IMR-90 (cell line): ENCODE results near the gene PRAF2. TPM values are rescaled to one million over a fixed set of nuclear protein-coding genes. Genes with fewer than 3 reads are reported as not detected.

Experiments
- ATAC-seq: fragments of 200-7000 bp; cut with Tn5 transposase; 2 replicates; pipeline ENCODE4 v1.9.1; 2020; ENCODE audit warnings: low read depth, mild to moderate bottlenecking, moderate library complexity
- BruUV-seq: library from RNA; stranded (reverse); fragments of 400-500 nt; replicated peaks from 2 replicates; lab custom pipeline; 2021; lab: Mats Ljungman, UMichigan
- CTCF ChIA-PET: fragments of 300-600 bp; formaldehyde crosslinking; extraction: SDS; loops from one replicate; lab custom pipeline; 2021; ENCODE audit warnings: antibody characterized with exemption; lab: Yijun Ruan, JAX
- POLR2A ChIA-PET: fragments of 300-600 bp; sonication (Branson Sonifier 250); formaldehyde crosslinking; loops from one replicate; lab custom pipeline; 2022; ENCODE audit warnings: antibody characterized with exemption; ENCODE audit not compliant: unreplicated experiment; lab: Charles Lee
- DNase-seq: peaks from one replicate; pipeline ENCODE4 v3.0.0; 2013
- H2AFZ ChIP-seq: replicated peaks from 2 replicates; pipeline ENCODE3; 2013; ENCODE audit warnings: low read length, mild to moderate bottlenecking; ENCODE audit not compliant: poor library complexity
- H2AK5ac ChIP-seq: 2 replicates; pipeline ENCODE4 v1.6.1; 2013; ENCODE audit warnings: low read depth, low read length, inconsistent platforms
- H2AK9ac ChIP-seq: replicated peaks from 2 replicates; pipeline ENCODE3; 2013; ENCODE audit warnings: mild to moderate bottlenecking, low read depth, low read length, moderate library complexity; ENCODE audit not compliant: poor library complexity
- H2BK120ac ChIP-seq: 2 replicates; pipeline ENCODE4 v1.6.1; 2013; ENCODE audit warnings: low read depth, low read length, inconsistent platforms
- H2BK15ac ChIP-seq: 3 replicates; pipeline ENCODE4 v1.6.1; 2013; ENCODE audit warnings: low read depth, low read length, inconsistent platforms
- H2BK20ac ChIP-seq: 2 replicates; pipeline ENCODE4 v1.6.1; 2013; ENCODE audit warnings: low read depth, mild to moderate bottlenecking, inconsistent platforms, low read length, moderate library complexity
- H2BK5ac ChIP-seq: 2 replicates; pipeline ENCODE4 v1.6.1; 2013; ENCODE audit warnings: mild to moderate bottlenecking, low read depth, low read length, inconsistent platforms; ENCODE audit not compliant: poor library complexity, severe bottlenecking
- H3K14ac ChIP-seq: replicated peaks from 2 replicates; pipeline ENCODE4 v1.6.1; 2013; ENCODE audit warnings: low read depth, low read length, inconsistent platforms
- H3K18ac ChIP-seq: 2 replicates; pipeline ENCODE4 v1.6.1; 2013; ENCODE audit warnings: low read depth, low read length, control low read depth
- H3K23ac ChIP-seq: 2 replicates; pipeline ENCODE4 v1.6.1; 2013; ENCODE audit warnings: low read depth, low read length, inconsistent platforms
- H3K27ac ChIP-seq: 2 replicates; pipeline ENCODE4 v1.5.1; 2013; ENCODE audit warnings: mild to moderate bottlenecking, control low read depth, low read length; ENCODE audit not compliant: insufficient read depth
- H3K27me3 ChIP-seq: 2 replicates; pipeline ENCODE4 v1.6.1; 2013; ENCODE audit warnings: low read length; ENCODE audit not compliant: control insufficient read depth, insufficient read depth
- H3K36me3 ChIP-seq: 2 replicates; pipeline ENCODE4 v1.6.1; 2013; ENCODE audit warnings: low read length, mixed read lengths; ENCODE audit not compliant: control insufficient read depth, insufficient read depth
- H3K4ac ChIP-seq: 2 replicates; pipeline ENCODE4 v1.6.1; 2013; ENCODE audit warnings: low read depth, low read length, inconsistent platforms
- H3K4me1 ChIP-seq: 2 replicates; pipeline ENCODE4 v1.6.1; 2013; ENCODE audit warnings: low read length, mixed read lengths; ENCODE audit not compliant: control insufficient read depth, insufficient read depth
- H3K4me2 ChIP-seq: 2 replicates; pipeline ENCODE4 v1.6.1; 2013; ENCODE audit warnings: low read depth, mild to moderate bottlenecking, control low read depth, low read length, moderate library complexity
- H3K4me3 ChIP-seq: 2 replicates; pipeline ENCODE4 v1.5.1; 2013; ENCODE audit warnings: low read depth, mild to moderate bottlenecking, control low read depth, low read length, moderate library complexity; ENCODE audit not compliant: insufficient read depth
- H3K56ac ChIP-seq: 2 replicates; pipeline ENCODE4 v1.6.1; 2013; ENCODE audit warnings: low read length, inconsistent platforms; ENCODE audit not compliant: insufficient read depth; ENCODE audit errors: extremely low read depth
- H3K79me1 ChIP-seq, 2 experiments: 2 replicates each; pipeline ENCODE4 v1.6.1; 2013; ENCODE audit warnings: low read length in 2 of 2, inconsistent platforms in 1 of 2, low read depth in 1 of 2
- H3K9ac ChIP-seq: 2 replicates; pipeline ENCODE4 v1.6.1; 2013; ENCODE audit warnings: low read depth, low read length, control low read depth
- H3K9me1 ChIP-seq: 2 replicates; pipeline ENCODE4 v1.6.1; 2013; ENCODE audit warnings: low read length, inconsistent platforms; ENCODE audit not compliant: insufficient read depth
- H3K9me3 ChIP-seq: 2 replicates; pipeline ENCODE4 v1.6.1; 2013; ENCODE audit warnings: low read length; ENCODE audit not compliant: control insufficient read depth, insufficient read depth
- H4K20me1 ChIP-seq: 2 replicates; pipeline ENCODE4 v1.6.1; 2013; ENCODE audit warnings: low read length, inconsistent platforms; ENCODE audit not compliant: insufficient read depth
- H4K5ac ChIP-seq: 2 replicates; pipeline ENCODE4 v1.6.1; 2013; ENCODE audit warnings: mild to moderate bottlenecking, low read depth, low read length, control low read depth
- H4K8ac ChIP-seq, 2 experiments: 2 replicates each; pipeline ENCODE4 v1.6.1; 2013; ENCODE audit warnings: low read depth in 2 of 2, low read length in 2 of 2, control low read depth in 1 of 2, inconsistent platforms in 1 of 2
- H4K91ac ChIP-seq: 2 replicates; pipeline ENCODE4 v1.6.1; 2013; ENCODE audit warnings: low read depth, low read length, inconsistent platforms; ENCODE audit not compliant: insufficient read depth
- CEBPB ChIP-seq: IDR thresholded peaks from 2 replicates; pipeline ENCODE4 v1.6.1; 2012; ENCODE audit warnings: low read depth, low read length, improper control_type of control experiment
- MAZ ChIP-seq: IDR thresholded peaks from 2 replicates; pipeline ENCODE4 v1.6.1; 2012; ENCODE audit warnings: low read depth, mild to moderate bottlenecking, low read length, improper control_type of control experiment, moderate library complexity, borderline replicate concordance
- MXI1 ChIP-seq: IDR thresholded peaks from 2 replicates; pipeline ENCODE4 v1.6.1; 2012; ENCODE audit warnings: low read depth, mild to moderate bottlenecking, low read length, moderate library complexity, borderline replicate concordance
- SMC3 ChIP-seq: fragments of 150-350 bp; IDR thresholded peaks from 2 replicates; pipeline ENCODE4 v1.6.1; 2016; ENCODE audit warnings: low read depth, mild to moderate bottlenecking, antibody characterized with exemption, low read length, moderate library complexity
- WGBS, 2 experiments: methylation state at CpG; one replicate each; pipeline versions ENCODE4 v1.1.5 to v1.1.7; 2013; ENCODE audit warnings: missing lambda C conversion rate in 2 of 2; ENCODE audit not compliant: insufficient read length in 1 of 2; ENCODE audit errors: extremely low coverage in 2 of 2; 5-methylcytosine and 5-hydroxymethylcytosine counted together
- dilution Hi-C: fragments of 300-500 bp; cut with HindIII; formaldehyde crosslinking; loops from one replicate; pipeline ENCODE4 v1.14.3; 2018; ENCODE audit warnings: low sequenced_read_pairs; ENCODE audit not compliant: unreplicated experiment
- in situ Hi-C: fragments of 300-500 bp; cut with MboI; formaldehyde crosslinking; loops from 3 replicates; pipeline ENCODE4 v1.14.3; 2019; ENCODE audit warnings: low sequenced_read_pairs, inconsistent platforms, mixed read lengths
- intact Hi-C: fragments of 100-400 bp; cut with micrococcal nuclease; formaldehyde crosslinking; loops from 2 replicates; pipeline ENCODE4 v1.10.0; 2022
- polyA plus RNA-seq, 3 experiments: library from polyadenylated mRNA; depleted of rRNA; stranded (reverse); fragments of >200 nt; gene quantifications; 2 replicates each; pipeline ENCODE4 v1.2.3, GENCODE V29; 2012; ENCODE audit warnings: low replicate concordance in 1 of 3
- total RNA-seq: library from RNA; depleted of rRNA; stranded (reverse); fragments of >200 nt; gene quantifications from 2 replicates; pipeline ENCODE4 v1.2.3, GENCODE V29; 2012

Gene PRAF2
- total and polyA plus RNA-seq, 2 of the 4 experiments (the other 2 are of a cell fraction) = 3.8 to 65.5 TPM

GRCh38 chrX:49071877-49072711 lies 1.7 kb downstream of the PRAF2 start:
- Histone ChIP-seq H3K27me3 (no peaks in the 10 kb centered on the region), H4K20me1 (no peaks in the 10 kb centered on the region), H4K91ac (no peak overlapping the region; the same call in 1 of the 2 replicates), H4K5ac (no peak overlapping the region), H2BK120ac (no peak overlapping the region), H3K4ac (0 out of 2 replicates have a peak overlapping the region, but pooled peaks have one; percentile 29), H3K4me1 (no peaks in the 10 kb centered on the region), H2AFZ (peak overlapping the region; percentile 79), H3K36me3 (peaks cover 13% of the 10 kb centered on the region), H3K23ac (peak overlapping the region; percentile 31; the same call in 1 of the 2 replicates), H3K79me1 (peaks cover 0 to 27% of the 10 kb centered on the region in 2 experiments; a peak in 2 of 4 replicates), H3K9me3 (no peaks in the 10 kb centered on the region), H3K18ac (no peak overlapping the region), H2BK5ac (no peak overlapping the region), H3K56ac (no peak overlapping the region), H2AK5ac (0 out of 2 replicates have a peak overlapping the region, but pooled peaks have one; percentile 53), H3K9ac (peak overlapping the region; percentile 73), H3K4me2 (peak overlapping the region; percentile 92), H2BK20ac (no peak overlapping the region), H2BK15ac (no peak overlapping the region), H3K9me1 (0 out of 2 replicates have a peak, but pooled peaks cover 5% of the 10 kb centered on the region), H4K8ac (peak overlapping the region in 1 of 2 experiments; percentile 74; a peak in 1 of 4 replicates), H3K4me3 (peak overlapping the region; percentile 85), H3K27ac (no peak overlapping the region; the same call in 1 of the 2 replicates), H3K14ac (no peak overlapping the region), H2AK9ac (peak overlapping the region; percentile 98)
- ChIA-PET POLR2A (no interaction called here), CTCF (no interaction called here)
- DNase-seq = peak; percentile 67
- ATAC-seq = peak; percentile 40
- in situ Hi-C loops (loop anchor here (25.0 kb wide), 1 partner anchor 110 kb away; the partner anchor contains the start of genes KCND1 and OTUD5), intact Hi-C loops (loop anchor here (10.0 kb wide), 1 partner anchor 93 kb away; the partner anchor contains the start of gene MAGIX), dilution Hi-C loops (no loop called here)
- BruUV-seq = no TSS peak
- WGBS, 2 experiments = 36% methylated on average over 38 of the region's 63 CpGs; no CpG with 5 or more reads in 1 of the 2 experiments
- TF ChIP-seq CEBPB = no peak
- no peak for TF ChIP-seq MAZ
- TF ChIP-seq MXI1 = peak; percentile 60; the same call in 1 of the 2 replicates
- no peak for TF ChIP-seq SMC3
